Neural progenitor cell (in vitro differentiated cells): ENCODE data around the gene CENPH.

Experiments
- EZH2 ChIP-seq: fragments of 200-600 bp; sonication (generic); IDR thresholded peaks from 2 replicates; pipeline ENCODE4 v1.6.1; 2017; ENCODE audit warnings: antibody characterized with exemption, mild to moderate bottlenecking, moderate library complexity
- EZH2phosphoT487 ChIP-seq: fragments of 200-600 bp; sonication (generic); IDR thresholded peaks from 2 replicates; pipeline ENCODE4 v1.6.1; 2017; ENCODE audit warnings: antibody characterized with exemption
- TF ChIP-seq, protein P1 (sequence below): fragments of 200-600 bp; sonication (generic); IDR thresholded peaks from 2 replicates; pipeline ENCODE4 v1.5.1; 2017; ENCODE audit warnings: antibody characterized with exemption, mild to moderate bottlenecking

DNA sequence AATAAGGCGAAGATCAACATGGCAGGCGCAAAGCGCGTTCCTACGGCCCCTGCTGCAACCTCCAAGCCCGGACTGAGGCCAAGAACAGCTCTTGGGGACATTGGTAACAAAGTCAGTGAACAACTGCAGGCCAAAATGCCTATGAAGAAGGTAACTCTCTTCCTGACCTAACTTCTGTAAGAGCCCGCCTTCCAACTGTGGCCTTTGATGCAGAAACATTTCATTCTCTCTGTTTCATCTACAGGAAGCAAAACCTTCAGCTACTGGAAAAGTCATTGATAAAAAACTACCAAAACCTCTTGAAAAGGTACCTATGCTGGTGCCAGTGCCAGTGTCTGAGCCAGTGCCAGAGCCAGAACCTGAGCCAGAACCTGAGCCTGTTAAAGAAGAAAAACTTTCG is 21.5 kb upstream of the CENPH start:
- TF ChIP-seq, protein P1, sequence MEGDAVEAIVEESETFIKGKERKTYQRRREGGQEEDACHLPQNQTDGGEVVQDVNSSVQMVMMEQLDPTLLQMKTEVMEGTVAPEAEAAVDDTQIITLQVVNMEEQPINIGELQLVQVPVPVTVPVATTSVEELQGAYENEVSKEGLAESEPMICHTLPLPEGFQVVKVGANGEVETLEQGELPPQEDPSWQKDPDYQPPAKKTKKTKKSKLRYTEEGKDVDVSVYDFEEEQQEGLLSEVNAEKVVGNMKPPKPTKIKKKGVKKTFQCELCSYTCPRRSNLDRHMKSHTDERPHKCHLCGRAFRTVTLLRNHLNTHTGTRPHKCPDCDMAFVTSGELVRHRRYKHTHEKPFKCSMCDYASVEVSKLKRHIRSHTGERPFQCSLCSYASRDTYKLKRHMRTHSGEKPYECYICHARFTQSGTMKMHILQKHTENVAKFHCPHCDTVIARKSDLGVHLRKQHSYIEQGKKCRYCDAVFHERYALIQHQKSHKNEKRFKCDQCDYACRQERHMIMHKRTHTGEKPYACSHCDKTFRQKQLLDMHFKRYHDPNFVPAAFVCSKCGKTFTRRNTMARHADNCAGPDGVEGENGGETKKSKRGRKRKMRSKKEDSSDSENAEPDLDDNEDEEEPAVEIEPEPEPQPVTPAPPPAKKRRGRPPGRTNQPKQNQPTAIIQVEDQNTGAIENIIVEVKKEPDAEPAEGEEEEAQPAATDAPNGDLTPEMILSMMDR, result no peak
- TF ChIP-seq EZH2 (no peak), EZH2phosphoT487 (no peak)
